ENCODE results near the gene ITIH5. TPM values are rescaled to one million over a fixed set of nuclear protein-coding genes. Genes with fewer than 3 reads are reported as not detected.

Gene ITIH5
- total and polyA plus RNA-seq, 2 experiments from 2014 or later = 22.3 to 22.8 TPM

DNA sequence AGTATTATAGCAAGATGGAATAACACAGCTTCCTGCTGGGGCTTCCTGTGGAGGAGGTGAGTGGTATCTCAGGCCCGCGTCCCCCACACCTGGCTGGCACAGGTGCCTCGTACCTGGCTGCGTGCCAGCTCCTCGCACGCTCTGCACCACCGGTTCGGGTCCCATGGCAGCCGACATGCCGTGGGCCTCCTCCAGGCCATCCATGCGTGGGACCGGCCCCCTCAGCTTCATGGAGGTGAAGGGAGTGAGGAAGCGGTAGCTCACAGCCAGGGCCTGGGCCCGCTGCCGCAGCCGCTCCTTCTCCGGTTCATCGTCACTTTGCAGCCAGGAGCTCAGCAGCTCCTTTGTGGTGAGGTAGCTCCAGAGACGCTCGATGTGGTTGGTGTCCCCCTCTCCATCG is 90.4 kb downstream of the ITIH5 start:
- H2AFZ ChIP-seq = no peak overlapping the region
- no peaks in the 10 kb centered on the region for H3K9me3 ChIP-seq (ENCODE audit: low read depth)
- no peak overlapping the region for H3K27ac ChIP-seq
- no peaks in the 10 kb centered on the region for H3K79me2 ChIP-seq
- DNase-seq (ENCODE audit: low spot score) = no peak
- no peak overlapping the region for H3K4me2 ChIP-seq
- H3K4me3 ChIP-seq = no peak overlapping the region
- no peaks in the 10 kb centered on the region for H3K36me3 ChIP-seq (replicated peaks; ENCODE audit: insufficient read depth, low read depth)
- H3K27me3 ChIP-seq = peaks cover 3% of the 10 kb centered on the region
- TF ChIP-seq EZH2phosphoT487 (IDR thresholded peaks at IDR 0.05; ENCODE audit: low read depth, severe bottlenecking, unreplicated experiment) (no peak), EZH2 (IDR thresholded peaks at IDR 0.05; ENCODE audit: borderline replicate concordance) (no peak)
- TF ChIP-seq, protein P1, sequence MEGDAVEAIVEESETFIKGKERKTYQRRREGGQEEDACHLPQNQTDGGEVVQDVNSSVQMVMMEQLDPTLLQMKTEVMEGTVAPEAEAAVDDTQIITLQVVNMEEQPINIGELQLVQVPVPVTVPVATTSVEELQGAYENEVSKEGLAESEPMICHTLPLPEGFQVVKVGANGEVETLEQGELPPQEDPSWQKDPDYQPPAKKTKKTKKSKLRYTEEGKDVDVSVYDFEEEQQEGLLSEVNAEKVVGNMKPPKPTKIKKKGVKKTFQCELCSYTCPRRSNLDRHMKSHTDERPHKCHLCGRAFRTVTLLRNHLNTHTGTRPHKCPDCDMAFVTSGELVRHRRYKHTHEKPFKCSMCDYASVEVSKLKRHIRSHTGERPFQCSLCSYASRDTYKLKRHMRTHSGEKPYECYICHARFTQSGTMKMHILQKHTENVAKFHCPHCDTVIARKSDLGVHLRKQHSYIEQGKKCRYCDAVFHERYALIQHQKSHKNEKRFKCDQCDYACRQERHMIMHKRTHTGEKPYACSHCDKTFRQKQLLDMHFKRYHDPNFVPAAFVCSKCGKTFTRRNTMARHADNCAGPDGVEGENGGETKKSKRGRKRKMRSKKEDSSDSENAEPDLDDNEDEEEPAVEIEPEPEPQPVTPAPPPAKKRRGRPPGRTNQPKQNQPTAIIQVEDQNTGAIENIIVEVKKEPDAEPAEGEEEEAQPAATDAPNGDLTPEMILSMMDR (IDR thresholded peaks at IDR 0.05; ENCODE audit: poor library complexity) = no peak
- H3K4me1 ChIP-seq (ENCODE audit: insufficient read depth) = peaks cover 3% of the 10 kb centered on the region
- no peaks in the 10 kb centered on the region for H3K9me2 ChIP-seq (replicated peaks; ENCODE audit: insufficient read depth)
- H4K20me1 ChIP-seq (ENCODE audit: insufficient read depth, poor library complexity, severe bottlenecking) = no peaks in the 10 kb centered on the region
- 96% methylated on average over 21 of the region's 21 CpGs for WGBS (ENCODE audit: low lambda C conversion rate, missing lambda C conversion rate)

DNA sequence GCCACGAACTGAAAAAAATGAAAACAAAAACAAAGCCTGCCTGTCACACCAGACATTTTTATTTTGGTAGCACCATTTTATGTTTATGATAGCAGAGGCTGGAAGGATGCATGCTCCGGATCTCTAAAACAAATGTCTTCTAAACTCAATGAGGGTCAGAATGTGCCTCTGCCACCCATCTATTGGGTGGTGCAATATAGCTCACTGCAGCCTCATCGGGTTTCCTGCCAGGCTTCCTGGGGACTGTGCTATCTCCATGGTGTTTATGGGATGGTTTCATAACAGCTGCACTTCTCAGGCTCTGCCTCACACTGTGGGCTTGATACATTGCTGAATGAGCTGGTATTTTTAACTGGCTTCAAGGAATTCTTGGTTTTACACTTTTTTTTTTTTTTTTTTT is 94.4 kb downstream of the ITIH5 start:
- 49% methylated on average over 3 of the region's 3 CpGs for WGBS (ENCODE audit: low lambda C conversion rate, missing lambda C conversion rate)
- peak overlapping the region; percentile 45 for H3K4me2 ChIP-seq
- H3K9me3 ChIP-seq (ENCODE audit: low read depth) = no peaks in the 10 kb centered on the region
- H3K79me2 ChIP-seq = no peaks in the 10 kb centered on the region
- peak; percentile 40 for DNase-seq (ENCODE audit: low spot score)
- H2AFZ ChIP-seq = no peak overlapping the region
- H3K36me3 ChIP-seq (replicated peaks; ENCODE audit: insufficient read depth, low read depth) = no peaks in the 10 kb centered on the region
- no peak overlapping the region for H3K4me3 ChIP-seq
- no peaks in the 10 kb centered on the region for H3K9me2 ChIP-seq (replicated peaks; ENCODE audit: insufficient read depth)
- peak overlapping the region; percentile 68 for H3K27ac ChIP-seq
- peaks cover 3% of the 10 kb centered on the region for H3K4me1 ChIP-seq (ENCODE audit: insufficient read depth)
- H3K27me3 ChIP-seq = no peaks in the 10 kb centered on the region
- no peaks in the 10 kb centered on the region for H4K20me1 ChIP-seq (ENCODE audit: insufficient read depth, poor library complexity, severe bottlenecking)
- TF ChIP-seq EZH2phosphoT487 (IDR thresholded peaks at IDR 0.05; ENCODE audit: low read depth, severe bottlenecking, unreplicated experiment) = no peak
- no peak for TF ChIP-seq EZH2 (IDR thresholded peaks at IDR 0.05; ENCODE audit: borderline replicate concordance)
- TF ChIP-seq, protein P1 (IDR thresholded peaks at IDR 0.05; ENCODE audit: poor library complexity) = no peak

DNA sequence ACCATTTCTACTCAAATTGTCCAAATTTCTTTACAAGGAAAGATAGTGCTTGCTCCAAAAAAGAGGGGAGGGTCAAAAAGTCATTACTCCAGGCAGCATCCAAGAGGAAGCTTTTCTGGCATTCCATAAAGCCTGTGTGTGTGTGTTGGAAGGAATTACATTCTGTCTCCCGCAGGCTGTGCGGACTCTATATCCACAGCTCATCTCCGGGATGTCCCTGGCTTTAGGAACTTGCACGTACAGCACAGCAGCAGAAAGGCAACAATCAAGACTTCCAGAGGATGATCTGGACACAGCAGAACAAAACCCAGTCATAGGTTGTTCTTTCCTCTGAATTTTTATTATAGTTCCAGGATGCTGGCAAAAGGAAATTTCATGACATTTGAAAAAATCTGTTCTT is 94.8 kb downstream of the ITIH5 start:
- no peaks in the 10 kb centered on the region for H3K9me2 ChIP-seq (replicated peaks; ENCODE audit: insufficient read depth)
- H3K4me3 ChIP-seq = no peak overlapping the region
- peaks cover 3% of the 10 kb centered on the region for H3K4me1 ChIP-seq (ENCODE audit: insufficient read depth)
- 53% methylated on average over 4 of the region's 4 CpGs for WGBS (ENCODE audit: low lambda C conversion rate, missing lambda C conversion rate)
- H4K20me1 ChIP-seq (ENCODE audit: insufficient read depth, poor library complexity, severe bottlenecking) = no peaks in the 10 kb centered on the region
- DNase-seq (ENCODE audit: low spot score) = peak; percentile 53
- H3K27ac ChIP-seq = peak overlapping the region; percentile 68
- TF ChIP-seq EZH2 (IDR thresholded peaks at IDR 0.05; ENCODE audit: borderline replicate concordance) (no peak), EZH2phosphoT487 (IDR thresholded peaks at IDR 0.05; ENCODE audit: low read depth, severe bottlenecking, unreplicated experiment) (no peak)
- TF ChIP-seq, protein P1 (IDR thresholded peaks at IDR 0.05; ENCODE audit: poor library complexity) = no peak
- no peaks in the 10 kb centered on the region for H3K9me3 ChIP-seq (ENCODE audit: low read depth)
- H3K27me3 ChIP-seq = no peaks in the 10 kb centered on the region
- H3K79me2 ChIP-seq = no peaks in the 10 kb centered on the region
- H3K36me3 ChIP-seq (replicated peaks; ENCODE audit: insufficient read depth, low read depth) = no peaks in the 10 kb centered on the region
- H2AFZ ChIP-seq = no peak overlapping the region
- H3K4me2 ChIP-seq = peak overlapping the region; percentile 45
